SK-N-SH (cell line): ENCODE results near the gene PTEN. TPM values are rescaled to one million over a fixed set of nuclear protein-coding genes. Genes with fewer than 3 reads are reported as not detected.

ENCODE experiments used
- CTCF ChIA-PET: fragments of 300-600, 350-600 bp; formaldehyde crosslinking; extraction: SDS; loops from one replicate; lab custom pipeline; 2021; lab: Yijun Ruan, JAX
- POLR2A ChIA-PET: fragments of 350-600 bp; sonication (Branson Sonifier 250); formaldehyde crosslinking; extraction: SDS; loops from one replicate; lab custom pipeline; 2020; ENCODE audit warnings: antibody characterized with exemption, inconsistent platforms; lab: Yijun Ruan, JAX
- DNase-seq: peaks from one replicate; pipeline ENCODE4 v3.0.0; 2012
- H2AFZ ChIP-seq: fragments of 200-600 bp; sonication (generic); 2 replicates; pipeline ENCODE4 v1.8.1; 2016; ENCODE audit warnings: antibody characterized with exemption, mild to moderate bottlenecking, low read depth
- H3F3A ChIP-seq: fragments of 200-600 bp; sonication (generic); replicated peaks from 2 replicates; pipeline ENCODE3; 2016; ENCODE audit warnings: antibody characterized with exemption, mild to moderate bottlenecking; ENCODE audit not compliant: insufficient read depth
- H3K27ac ChIP-seq, 2 experiments: fragments of 200-500 bp in 1 of 2; fragments of 200-600 bp in 1 of 2; sonication (Bioruptor generic) in 1 of 2; sonication (generic), shearing (Covaris generic) in 1 of 2; 2 replicates each; pipeline versions ENCODE4 v1.5.1 to v1.6.1; 2014 to 2016; ENCODE audit warnings: low read depth in 2 of 2, inconsistent platforms in 1 of 2, low read length in 1 of 2, mild to moderate bottlenecking in 1 of 2, mixed read lengths in 1 of 2
- H3K27me3 ChIP-seq: fragments of 200-600 bp; sonication (generic), shearing (Covaris generic); 2 replicates; pipeline ENCODE4 v1.6.1; 2016; ENCODE audit warnings: mixed run types; ENCODE audit not compliant: insufficient read depth
- H3K36me3 ChIP-seq, 2 experiments: fragments of 200-500 bp in 1 of 2; fragments of 200-600 bp in 1 of 2; sonication (Bioruptor generic) in 1 of 2; sonication (generic) in 1 of 2; replicated peaks in 1 of 2; 2 replicates each; pipeline versions ENCODE3 to v1.5.1; 2014 to 2016; ENCODE audit warnings: low read length in 1 of 2, mild to moderate bottlenecking in 1 of 2; ENCODE audit not compliant: insufficient read depth in 2 of 2, control insufficient read depth in 1 of 2
- H3K4me1 ChIP-seq, 2 experiments: fragments of 200-500 bp in 1 of 2; fragments of 200-600 bp in 1 of 2; sonication (Bioruptor generic) in 1 of 2; sonication (generic), shearing (Covaris generic) in 1 of 2; 2 replicates each; pipeline versions ENCODE4 v1.5.1 to v1.6.1; 2014 to 2016; ENCODE audit warnings: low read depth in 1 of 2, low read length in 1 of 2, mixed run types in 1 of 2; ENCODE audit not compliant: insufficient read depth in 2 of 2, control insufficient read depth in 1 of 2
- H3K4me2 ChIP-seq: fragments of 200-600 bp; sonication (generic), shearing (Covaris generic); 2 replicates; pipeline ENCODE4 v1.6.1; 2017; ENCODE audit warnings: mixed run types
- H3K4me3 ChIP-seq, 2 experiments: fragments of 200-500 bp in 1 of 2; fragments of 200-600 bp in 1 of 2; sonication (Bioruptor generic) in 1 of 2; sonication (generic), shearing (Covaris generic) in 1 of 2; 2 replicates each; pipeline versions ENCODE4 v1.5.1 to v1.8.1; 2014 to 2016; ENCODE audit warnings: low read depth in 2 of 2, inconsistent platforms in 1 of 2, low read length in 1 of 2, mild to moderate bottlenecking in 1 of 2, mixed read lengths in 1 of 2, moderate library complexity in 1 of 2
- H3K79me2 ChIP-seq: fragments of 200-600 bp; sonication (generic); 2 replicates; pipeline ENCODE4 v1.8.1; 2017; ENCODE audit warnings: mild to moderate bottlenecking; ENCODE audit not compliant: insufficient read depth
- H3K9ac ChIP-seq: fragments of 200-600 bp; sonication (generic); 2 replicates; pipeline ENCODE4 v1.6.1; 2017; ENCODE audit warnings: mixed run types
- H3K9me2 ChIP-seq: fragments of 200-600 bp; sonication (generic); 2 replicates; pipeline ENCODE4 v1.6.1; 2017; ENCODE audit warnings: mixed run types
- H3K9me3 ChIP-seq: fragments of 200-600 bp; sonication (generic); 2 replicates; pipeline ENCODE4 v1.6.1; 2017; ENCODE audit warnings: mixed run types, mild to moderate bottlenecking, moderate library complexity
- H4K20me1 ChIP-seq: fragments of 200-600 bp; sonication (generic); 2 replicates; pipeline ENCODE4 v1.6.1; 2017; ENCODE audit warnings: mild to moderate bottlenecking, mixed run types; ENCODE audit not compliant: insufficient read depth
- FOSL2 ChIP-seq: IDR thresholded peaks from 2 replicates; pipeline ENCODE4 v1.4.0; 2012; ENCODE audit warnings: low read depth, mild to moderate bottlenecking, moderate library complexity, borderline replicate concordance
- JUND ChIP-seq: IDR thresholded peaks from 2 replicates; pipeline ENCODE4 v1.4.0; 2012
- SMC3 ChIP-seq: IDR thresholded peaks from 2 replicates; pipeline ENCODE4 v1.6.1; 2012; ENCODE audit warnings: low read depth, low read length, improper control_type of control experiment
- TEAD4 ChIP-seq: IDR thresholded peaks from 2 replicates; pipeline ENCODE4 v1.4.0; 2012; ENCODE audit warnings: mild to moderate bottlenecking, borderline replicate concordance; ENCODE audit not compliant: insufficient read depth
- USF2 ChIP-seq: fragments of 150-350 bp; IDR thresholded peaks from 2 replicates; pipeline ENCODE4 v1.6.1; 2017; ENCODE audit warnings: antibody characterized with exemption, low read length, low read depth, borderline replicate concordance
- ZBTB33 ChIP-seq: IDR thresholded peaks from 2 replicates; pipeline ENCODE4 v1.4.0; 2012; ENCODE audit warnings: low read depth, borderline replicate concordance
- WGBS: methylation state at CpG from one replicate; pipeline ENCODE4 v1.1.6; 2017; ENCODE audit warnings: low lambda C conversion rate; 5-methylcytosine and 5-hydroxymethylcytosine counted together
- polyA plus RNA-seq, 3 experiments: library from polyadenylated mRNA; depleted of rRNA; stranded (reverse); fragments of >200 nt; gene quantifications; 2 replicates each; pipeline ENCODE4 v1.2.3, GENCODE V29; 2012

Gene PTEN
- polyA plus RNA-seq, 1 of the 3 experiments (the other 2 are of a cell fraction): 12.8 TPM

GRCh38 chr10:87842776-87843497 is 20.5 kb upstream of the PTEN start (continued):
- no peak for TF ChIP-seq ZBTB33
- TF ChIP-seq TEAD4: no peak
- no peak for TF ChIP-seq USF2
- TF ChIP-seq SMC3: no peak

- Histone ChIP-seq H4K20me1 (no peaks in the 10 kb centered on the region), H3K9ac (no peak overlapping the region), H3F3A (peaks cover 5% of the 10 kb centered on the region), H3K9me2 (no peaks in the 10 kb centered on the region), H3K79me2 (no peaks in the 10 kb centered on the region), H3K4me2 (no peak overlapping the region), H2AFZ (no peak overlapping the region), H3K27me3 (no peaks in the 10 kb centered on the region), H3K4me1 (peaks cover 0 to 17% of the 10 kb centered on the region in 2 experiments; a peak in 3 of 4 replicates), H3K27ac (peak overlapping the region; percentile 72 to 88), H3K9me3 (no peaks in the 10 kb centered on the region), H3K36me3 (no peaks in the 10 kb centered on the region), H3K4me3 (no peak overlapping the region)
- no peak for TF ChIP-seq FOSL2
- no peak for DNase-seq
- 98% methylated on average over 4 of the region's 4 CpGs for WGBS
- ChIA-PET POLR2A (no interaction called here), CTCF (no interaction called here)
These were observed 19.7 kb upstream of the PTEN start for GRCh38 chr10:87843714-87844113.

GRCh38 chr10:87844837-87845623 is 18.4 kb upstream of the PTEN start:
- Histone ChIP-seq H3K27me3 (no peaks in the 10 kb centered on the region), H3F3A (peaks cover under 1% of the 10 kb centered on the region), H3K9ac (no peak overlapping the region), H3K4me2 (no peak overlapping the region), H3K4me3 (no peak overlapping the region), H3K36me3 (no peaks in the 10 kb centered on the region), H3K79me2 (no peaks in the 10 kb centered on the region), H4K20me1 (no peaks in the 10 kb centered on the region), H3K9me3 (no peaks in the 10 kb centered on the region), H3K4me1 (peaks cover 2 to 17% of the 10 kb centered on the region in 2 experiments; a peak in 3 of 4 replicates), H3K9me2 (no peaks in the 10 kb centered on the region), H3K27ac (no peak overlapping the region), H2AFZ (no peak overlapping the region)
- WGBS: 4% methylated on average over 1 of the region's 1 CpG
- ChIA-PET CTCF (interaction anchor here (1.3 to 1.5 kb wide), 3 partner anchors 11 to 720 kb away, joined by 3 to 4 read pairs (median 3); no protein-coding TSS in a partner anchor), POLR2A (no interaction called here)
- DNase-seq: no peak
- TF ChIP-seq JUND (peak; percentile 45; the same call in 1 of the 2 replicates), FOSL2 (peak; percentile 80), SMC3 (no peak)
